ENCODE data around the gene INAFM1. TPM values are rescaled to one million over a fixed set of nuclear protein-coding genes. Genes with fewer than 3 reads are reported as not detected.

Gene INAFM1
- polyA plus RNA-seq, 1 experiment: 2.9 TPM

DNA sequence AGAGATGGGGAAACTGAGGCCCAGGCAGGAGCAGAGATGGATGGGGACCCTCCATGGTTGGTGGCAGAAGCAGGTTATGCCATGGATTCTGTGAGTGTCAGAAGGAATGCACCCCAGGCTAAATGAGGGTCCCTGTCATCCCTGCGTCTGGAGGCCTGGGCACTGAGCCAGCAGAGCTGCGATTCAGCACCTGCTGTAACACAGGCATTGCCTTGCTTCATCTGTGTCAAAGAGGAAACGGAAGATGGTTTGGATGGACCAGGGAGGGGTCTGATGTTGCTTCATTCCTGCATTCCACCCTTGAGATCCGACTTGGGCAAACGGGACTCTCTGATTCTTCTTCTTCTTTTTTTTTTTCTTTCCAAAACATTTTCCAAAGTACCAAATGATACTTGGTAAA is 36.1 kb downstream of the INAFM1 start:
- Histone ChIP-seq H3K4me3 (ENCODE audit: low read depth, low read length) (no peak overlapping the region), H3K27me3 (ENCODE audit: control insufficient read depth, insufficient read depth, low read length) (no peaks in the 10 kb centered on the region; the same call in 1 of the 2 replicates), H3K36me3 (ENCODE audit: control insufficient read depth, insufficient read depth, low read length) (no peaks in the 10 kb centered on the region)
- TF ChIP-seq, protein P1, sequence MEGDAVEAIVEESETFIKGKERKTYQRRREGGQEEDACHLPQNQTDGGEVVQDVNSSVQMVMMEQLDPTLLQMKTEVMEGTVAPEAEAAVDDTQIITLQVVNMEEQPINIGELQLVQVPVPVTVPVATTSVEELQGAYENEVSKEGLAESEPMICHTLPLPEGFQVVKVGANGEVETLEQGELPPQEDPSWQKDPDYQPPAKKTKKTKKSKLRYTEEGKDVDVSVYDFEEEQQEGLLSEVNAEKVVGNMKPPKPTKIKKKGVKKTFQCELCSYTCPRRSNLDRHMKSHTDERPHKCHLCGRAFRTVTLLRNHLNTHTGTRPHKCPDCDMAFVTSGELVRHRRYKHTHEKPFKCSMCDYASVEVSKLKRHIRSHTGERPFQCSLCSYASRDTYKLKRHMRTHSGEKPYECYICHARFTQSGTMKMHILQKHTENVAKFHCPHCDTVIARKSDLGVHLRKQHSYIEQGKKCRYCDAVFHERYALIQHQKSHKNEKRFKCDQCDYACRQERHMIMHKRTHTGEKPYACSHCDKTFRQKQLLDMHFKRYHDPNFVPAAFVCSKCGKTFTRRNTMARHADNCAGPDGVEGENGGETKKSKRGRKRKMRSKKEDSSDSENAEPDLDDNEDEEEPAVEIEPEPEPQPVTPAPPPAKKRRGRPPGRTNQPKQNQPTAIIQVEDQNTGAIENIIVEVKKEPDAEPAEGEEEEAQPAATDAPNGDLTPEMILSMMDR (IDR thresholded peaks at IDR 0.05; ENCODE audit: insufficient read depth, low read depth, low read length): no peak
- CTCF ChIA-PET: interaction anchor here (0.8 kb wide), 1 partner anchor 14 kb away, joined by 3 read pairs; no protein-coding TSS in a partner anchor
- POLR2A ChIA-PET: no interaction called here
- DNase-seq (ENCODE audit: low read depth): no peak

DNA sequence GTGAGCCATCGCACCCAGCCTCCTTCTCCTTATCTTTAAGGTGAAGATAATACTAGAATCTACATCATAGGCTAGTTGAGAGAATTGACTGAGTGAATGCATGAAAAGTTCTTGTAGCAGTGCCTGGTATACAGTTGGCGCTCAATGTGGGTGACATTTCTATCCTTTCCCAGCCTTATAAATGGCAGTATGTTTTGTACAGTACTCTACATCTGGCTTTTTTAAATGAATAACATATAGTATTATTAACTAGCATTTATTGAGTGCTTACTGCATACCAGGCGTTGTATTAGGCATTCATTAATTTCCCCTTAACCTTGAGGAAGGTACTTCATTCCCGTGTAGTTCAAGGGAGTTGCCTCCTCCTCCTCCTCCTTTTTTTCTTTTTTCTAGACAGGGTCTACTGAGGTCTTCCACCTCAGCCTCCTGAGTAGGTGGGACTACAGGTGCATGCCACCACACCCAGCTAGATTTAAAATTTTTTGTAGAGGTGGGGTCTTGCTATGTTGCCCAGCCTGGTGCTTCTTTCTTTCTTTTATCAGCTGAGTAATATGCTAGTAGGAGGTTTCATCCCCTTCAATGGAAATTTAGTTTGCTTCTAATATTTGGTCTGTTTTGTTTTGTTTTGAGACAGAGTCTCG is 37.8 kb downstream of the INAFM1 start:
- TF ChIP-seq, protein P1 (IDR thresholded peaks at IDR 0.05; ENCODE audit: insufficient read depth, low read depth, low read length): no peak
- Histone ChIP-seq H3K4me3 (ENCODE audit: low read depth, low read length) (no peak overlapping the region), H3K36me3 (ENCODE audit: control insufficient read depth, insufficient read depth, low read length) (no peaks in the 10 kb centered on the region), H3K27me3 (ENCODE audit: control insufficient read depth, insufficient read depth, low read length) (no peaks in the 10 kb centered on the region; the same call in 1 of the 2 replicates)
- ChIA-PET POLR2A (no interaction called here), CTCF (no interaction called here)
- DNase-seq (ENCODE audit: low read depth): no peak

DNA sequence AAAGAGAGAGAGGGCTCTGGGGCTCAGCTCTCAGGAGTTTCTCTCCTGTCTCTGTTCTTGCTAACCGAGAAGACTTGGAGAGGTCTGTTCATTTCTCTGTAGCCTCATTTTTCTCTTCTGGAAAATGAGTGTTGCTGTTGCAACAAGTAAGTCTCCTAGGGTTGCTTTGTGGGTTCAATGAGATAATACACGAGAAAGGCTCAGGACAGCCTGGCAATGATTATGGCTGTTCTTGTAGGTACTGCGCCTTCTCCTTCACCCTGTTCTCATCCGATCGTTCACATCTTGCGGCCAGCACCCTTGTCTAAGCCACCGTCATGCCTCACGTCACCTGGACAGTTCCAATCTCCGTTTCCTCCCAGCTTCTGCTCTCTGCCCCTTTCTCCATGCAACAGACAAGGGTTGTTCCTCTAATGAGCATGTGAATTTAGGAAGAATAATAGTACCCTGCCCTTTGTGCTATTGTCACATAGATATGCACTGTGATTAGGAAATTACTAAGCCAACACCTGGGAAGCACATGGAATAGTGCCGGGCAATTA is 39.1 kb downstream of the INAFM1 start:
- POLR2A ChIA-PET: no interaction called here
- DNase-seq (ENCODE audit: low read depth): no peak
- Histone ChIP-seq H3K4me3 (ENCODE audit: low read depth, low read length) (no peak overlapping the region), H3K36me3 (ENCODE audit: control insufficient read depth, insufficient read depth, low read length) (no peaks in the 10 kb centered on the region), H3K27me3 (ENCODE audit: control insufficient read depth, insufficient read depth, low read length) (no peaks in the 10 kb centered on the region; the same call in 1 of the 2 replicates)
- TF ChIP-seq, protein P1 (IDR thresholded peaks at IDR 0.05; ENCODE audit: insufficient read depth, low read depth, low read length): no peak
- CTCF ChIA-PET: interaction anchor here (3.6 kb wide), 1 partner anchor 35 kb away, joined by 17 read pairs; the partner anchor contains the start of gene DHX34

DNA sequence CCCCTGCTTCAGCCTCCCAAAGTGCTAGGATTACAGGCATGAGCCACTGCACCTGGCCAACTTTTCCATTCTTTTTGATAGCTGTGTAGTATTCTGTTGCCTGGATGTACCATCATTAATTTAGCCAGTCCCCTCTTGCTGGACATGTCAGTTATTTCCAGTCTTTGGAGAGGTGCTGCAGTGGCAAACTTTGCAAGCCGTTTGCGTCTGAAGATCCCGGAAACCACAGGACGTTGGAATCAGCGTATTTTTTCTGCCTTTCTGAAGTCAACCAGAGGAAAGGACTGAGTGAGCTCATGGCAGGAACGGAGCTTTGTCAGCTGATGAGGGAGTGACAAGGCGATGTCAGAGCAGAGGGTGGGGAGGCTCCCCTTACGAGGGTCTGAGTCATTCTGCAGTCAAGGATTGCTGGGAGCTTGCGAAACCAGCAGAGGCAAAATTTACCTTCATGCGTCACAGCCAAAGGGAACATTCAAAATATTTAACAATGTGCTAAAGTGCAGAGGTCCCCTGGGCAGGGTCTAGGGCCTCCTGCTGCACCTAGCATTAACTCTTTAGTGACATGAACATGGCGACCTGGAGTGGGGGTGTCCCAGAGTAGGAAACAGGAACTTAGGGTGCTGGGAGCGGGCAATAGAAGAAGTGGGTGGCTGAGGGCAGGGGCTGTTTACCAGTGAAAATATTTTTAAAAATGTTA is 40.6 kb downstream of the INAFM1 start:
- TF ChIP-seq, protein P1 (IDR thresholded peaks at IDR 0.05; ENCODE audit: insufficient read depth, low read depth, low read length): no peak
- peak; percentile 66 for DNase-seq (ENCODE audit: low read depth)
- no peaks in the 10 kb centered on the region for H3K36me3 ChIP-seq (ENCODE audit: control insufficient read depth, insufficient read depth, low read length)
- H3K27me3 ChIP-seq (ENCODE audit: control insufficient read depth, insufficient read depth, low read length): no peaks in the 10 kb centered on the region; the same call in 1 of the 2 replicates
- H3K4me3 ChIP-seq (ENCODE audit: low read depth, low read length): no peak overlapping the region
- CTCF ChIA-PET: interaction anchor here (1.6 to 3.6 kb wide), 2 partner anchors 9 to 34 kb away, joined by 5 to 17 read pairs; partner anchors contain the start of gene DHX34
- POLR2A ChIA-PET: no interaction called here

DNA sequence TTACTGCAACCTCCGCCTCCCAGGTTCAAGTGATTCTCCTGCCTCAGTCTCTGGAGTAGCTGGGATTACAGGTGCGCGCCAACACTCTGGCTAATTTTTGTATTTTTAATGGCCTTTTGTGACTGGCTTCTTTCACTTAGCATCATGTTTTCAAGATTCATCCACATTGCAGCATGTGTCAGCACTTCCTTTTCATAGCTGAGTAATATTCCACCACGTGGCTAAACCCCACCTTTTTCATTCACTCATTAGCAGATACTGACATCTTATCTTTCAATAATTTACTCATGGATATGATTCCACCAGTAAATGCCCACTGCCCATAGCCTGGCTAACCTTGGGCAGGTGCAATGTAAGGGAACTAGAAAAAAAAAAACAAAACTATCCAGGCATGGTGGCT is 41.8 kb downstream of the INAFM1 start:
- ChIA-PET CTCF (interaction anchor here (1.0 to 3.6 kb wide), 5 partner anchors 11 to 32 kb away, joined by 3 to 17 read pairs (median 3); partner anchors contain the start of gene DHX34), POLR2A (no interaction called here)
- H3K4me3 ChIP-seq (ENCODE audit: low read depth, low read length): no peak overlapping the region
- no peak for DNase-seq (ENCODE audit: low read depth)
- no peaks in the 10 kb centered on the region; the same call in 1 of the 2 replicates for H3K27me3 ChIP-seq (ENCODE audit: control insufficient read depth, insufficient read depth, low read length)
- H3K36me3 ChIP-seq (ENCODE audit: control insufficient read depth, insufficient read depth, low read length): no peaks in the 10 kb centered on the region
- TF ChIP-seq, protein P1 (IDR thresholded peaks at IDR 0.05; ENCODE audit: insufficient read depth, low read depth, low read length): no peak

Measured in BJ (cell line).